ENCODE results near the gene UPF3A.

DNA sequence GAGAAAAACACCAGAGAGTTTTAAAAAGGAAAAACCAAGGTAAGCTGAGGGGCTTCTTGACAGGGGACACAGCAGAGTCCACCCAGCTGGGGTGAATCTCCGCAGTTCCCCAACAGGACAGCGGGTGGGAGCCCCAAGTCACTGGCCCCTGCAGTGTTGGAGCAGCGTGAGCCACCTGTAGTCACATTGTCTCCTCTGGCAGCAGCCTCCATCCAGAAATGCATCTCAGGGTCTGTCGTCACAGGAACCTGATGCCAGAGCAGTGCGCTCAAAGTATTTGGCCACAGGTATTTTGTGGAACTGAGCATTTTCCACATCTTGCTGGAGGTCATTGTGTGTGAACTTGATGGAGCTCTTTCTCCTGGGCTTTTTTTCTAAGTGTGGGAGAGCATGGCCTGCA, 57.6 kb downstream of the UPF3A start:
- TF ChIP-seq, protein P1, sequence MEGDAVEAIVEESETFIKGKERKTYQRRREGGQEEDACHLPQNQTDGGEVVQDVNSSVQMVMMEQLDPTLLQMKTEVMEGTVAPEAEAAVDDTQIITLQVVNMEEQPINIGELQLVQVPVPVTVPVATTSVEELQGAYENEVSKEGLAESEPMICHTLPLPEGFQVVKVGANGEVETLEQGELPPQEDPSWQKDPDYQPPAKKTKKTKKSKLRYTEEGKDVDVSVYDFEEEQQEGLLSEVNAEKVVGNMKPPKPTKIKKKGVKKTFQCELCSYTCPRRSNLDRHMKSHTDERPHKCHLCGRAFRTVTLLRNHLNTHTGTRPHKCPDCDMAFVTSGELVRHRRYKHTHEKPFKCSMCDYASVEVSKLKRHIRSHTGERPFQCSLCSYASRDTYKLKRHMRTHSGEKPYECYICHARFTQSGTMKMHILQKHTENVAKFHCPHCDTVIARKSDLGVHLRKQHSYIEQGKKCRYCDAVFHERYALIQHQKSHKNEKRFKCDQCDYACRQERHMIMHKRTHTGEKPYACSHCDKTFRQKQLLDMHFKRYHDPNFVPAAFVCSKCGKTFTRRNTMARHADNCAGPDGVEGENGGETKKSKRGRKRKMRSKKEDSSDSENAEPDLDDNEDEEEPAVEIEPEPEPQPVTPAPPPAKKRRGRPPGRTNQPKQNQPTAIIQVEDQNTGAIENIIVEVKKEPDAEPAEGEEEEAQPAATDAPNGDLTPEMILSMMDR (IDR thresholded peaks at IDR 0.05; ENCODE audit: low read depth, low read length) = no peak
- TF ChIP-seq EZH2phosphoT487 (IDR thresholded peaks at IDR 0.05; ENCODE audit: low read depth) = no peak
